GM23338 (cell line): ENCODE data around the gene APC. TPM values are rescaled to one million over a fixed set of nuclear protein-coding genes. Genes with fewer than 3 reads are reported as not detected.

ENCODE experiments used
- ATAC-seq: fragments of 200-7000 bp; cut with Tn5 transposase; 3 replicates; pipeline ENCODE4 v1.9.1; 2020
- DNase-seq: peaks from one replicate; pipeline ENCODE4 v3.0.0-alpha.2; 2015; ENCODE audit warnings: low spot score
- H2AFZ ChIP-seq: fragments of 200-600 bp; sonication (generic); 2 replicates; pipeline ENCODE4 v1.8.0; 2016; ENCODE audit warnings: antibody characterized with exemption, mild to moderate bottlenecking, moderate library complexity
- H3F3A ChIP-seq: fragments of 200-600 bp; sonication (generic); replicated peaks from 2 replicates; pipeline ENCODE4 v1.8.0; 2017; ENCODE audit warnings: antibody characterized with exemption, mixed run types, low read depth
- H3K27ac ChIP-seq: fragments of 200-600 bp; sonication (generic); 2 replicates; pipeline ENCODE4 v1.6.1; 2016; ENCODE audit warnings: low read depth
- H3K27me3 ChIP-seq: fragments of 200-600 bp; sonication (generic); 2 replicates; pipeline ENCODE4 v1.8.0; 2016; ENCODE audit warnings: mild to moderate bottlenecking, mixed run types, moderate library complexity; ENCODE audit not compliant: insufficient read depth
- H3K36me3 ChIP-seq: fragments of 200-600 bp; sonication (generic); 2 replicates; pipeline ENCODE4 v1.8.0; 2016; ENCODE audit warnings: mild to moderate bottlenecking; ENCODE audit not compliant: insufficient read depth
- H3K4me1 ChIP-seq: fragments of 200-600 bp; sonication (generic); 2 replicates; pipeline ENCODE4 v1.8.0; 2016; ENCODE audit warnings: mild to moderate bottlenecking, moderate library complexity; ENCODE audit not compliant: insufficient read depth
- H3K4me2 ChIP-seq: fragments of 200-600 bp; sonication (generic); 2 replicates; pipeline ENCODE4 v1.7.1; 2017; ENCODE audit warnings: mixed run types
- H3K4me3 ChIP-seq: fragments of 200-600 bp; sonication (generic); 2 replicates; pipeline ENCODE4 v1.6.1; 2016; ENCODE audit warnings: mixed run types
- H3K79me2 ChIP-seq: fragments of 200-600 bp; sonication (generic); replicated peaks from 2 replicates; pipeline ENCODE4 v1.8.0; 2017; ENCODE audit warnings: mild to moderate bottlenecking; ENCODE audit not compliant: insufficient read depth
- H3K9me2 ChIP-seq: fragments of 200-600 bp; sonication (generic); 2 replicates; pipeline ENCODE4 v1.8.0; 2017; ENCODE audit not compliant: insufficient read depth
- H4K20me1 ChIP-seq: fragments of 200-600 bp; sonication (generic); replicated peaks from 2 replicates; pipeline ENCODE4 v1.8.0; 2017; ENCODE audit warnings: mild to moderate bottlenecking; ENCODE audit not compliant: insufficient read depth
- H3K27ac Mint-ChIP-seq: 2 replicates; pipeline ENCODE4 v1.8.0; 2020; ENCODE audit warnings: inconsistent platforms, mild to moderate bottlenecking, moderate library complexity, mixed read lengths
- H3K27me3 Mint-ChIP-seq: 3 replicates; pipeline ENCODE4 v1.8.0; 2022; ENCODE audit warnings: low read depth, mild to moderate bottlenecking, moderate library complexity, mixed read lengths, inconsistent platforms; ENCODE audit not compliant: insufficient read depth, poor library complexity
- H3K36me3 Mint-ChIP-seq: 3 replicates; pipeline ENCODE4 v1.8.0; 2021; ENCODE audit warnings: low read depth, mild to moderate bottlenecking, inconsistent platforms, moderate library complexity, mixed read lengths
- H3K4me1 Mint-ChIP-seq: 3 replicates; pipeline ENCODE4 v1.8.0; 2020; ENCODE audit warnings: mild to moderate bottlenecking, inconsistent platforms, mixed read lengths
- H3K4me3 Mint-ChIP-seq: 3 replicates; pipeline ENCODE4 v1.8.0; 2021; ENCODE audit warnings: moderate library complexity, mild to moderate bottlenecking, inconsistent platforms, mixed read lengths
- H3K9me3 Mint-ChIP-seq: 3 replicates; pipeline ENCODE4 v1.8.0; 2020; ENCODE audit warnings: moderate library complexity, mild to moderate bottlenecking, inconsistent platforms, mixed read lengths
- CREB1 ChIP-seq: fragments of 250-450 bp; sonication (Bioruptor Pico); IDR thresholded peaks from 2 replicates; pipeline ENCODE4 v1.5.0; 2020; ENCODE audit warnings: low read depth, mild to moderate bottlenecking, moderate library complexity
- EZH2 ChIP-seq: fragments of 200-600 bp; sonication (generic); IDR thresholded peaks from one replicate; pipeline ENCODE4 v1.8.0; 2017; ENCODE audit warnings: antibody characterized with exemption, mild to moderate bottlenecking, low read depth; ENCODE audit not compliant: unreplicated experiment
- EZH2phosphoT487 ChIP-seq: fragments of 200-600 bp; sonication (generic); IDR thresholded peaks from one replicate; pipeline ENCODE4 v1.8.1; 2018; ENCODE audit warnings: antibody characterized with exemption; ENCODE audit not compliant: unreplicated experiment
- JUNB ChIP-seq: IDR thresholded peaks from one replicate; pipeline ENCODE4 v1.6.1; 2016; ENCODE audit warnings: antibody characterized with exemption; ENCODE audit not compliant: unreplicated experiment
- NANOG ChIP-seq: IDR thresholded peaks from 2 replicates; pipeline ENCODE4 v1.6.1; 2016; ENCODE audit warnings: antibody characterized with exemption, borderline replicate concordance
- POLR2AphosphoS5 ChIP-seq: IDR thresholded peaks from 2 replicates; pipeline ENCODE4 v1.6.1; 2016; ENCODE audit warnings: antibody characterized with exemption, low read depth
- REST ChIP-seq: IDR thresholded peaks from one replicate; pipeline ENCODE4 v1.6.1; 2018; ENCODE audit warnings: antibody characterized with exemption; ENCODE audit not compliant: unreplicated experiment
- STAT1 ChIP-seq: IDR thresholded peaks from one replicate; pipeline ENCODE4 v1.6.1; 2016; ENCODE audit warnings: antibody characterized with exemption; ENCODE audit not compliant: unreplicated experiment
- ZNF114 ChIP-seq: fragments of 250-450 bp; sonication (Bioruptor Pico); IDR thresholded peaks from 2 replicates; pipeline ENCODE4 v1.5.0; 2020; ENCODE audit warnings: mild to moderate bottlenecking, moderate library complexity
- ZNF331 ChIP-seq: fragments of 250-450 bp; sonication (Bioruptor Pico); IDR thresholded peaks from 2 replicates; pipeline ENCODE4 v1.5.0; 2020; ENCODE audit warnings: low read depth, mild to moderate bottlenecking, moderate library complexity
- polyA plus RNA-seq: library from polyadenylated mRNA; unstranded; fragments of >200 nt; fragmentation: Nextera tagmentation; extraction: Ambion mirVana; gene quantifications from 2 replicates; pipeline ENCODE4 v1.2.1, GENCODE V29; 2016
- total RNA-seq: library from RNA; depleted of rRNA; stranded (reverse); fragments of >200 nt; shearing (Covaris generic); gene quantifications from 2 replicates; pipeline ENCODE4 v1.2.3, GENCODE V29; 2014
- TF ChIP-seq, protein P1 (sequence below): fragments of 250-450 bp; sonication (Bioruptor Pico); IDR thresholded peaks from 2 replicates; pipeline ENCODE4 v1.5.0; 2020; ENCODE audit warnings: mild to moderate bottlenecking, moderate library complexity
- TF ChIP-seq, protein P2 (sequence below), 2 experiments: fragments of 200-600 bp in 1 of 2; sonication (generic) in 1 of 2; conservative IDR thresholded peaks; 2 replicates each; pipeline versions ENCODE4 v1.5.1 to v1.6.1; 2016 to 2017; ENCODE audit warnings: antibody characterized with exemption in 2 of 2, low read depth in 2 of 2, mild to moderate bottlenecking in 2 of 2, moderate library complexity in 1 of 2
- TF ChIP-seq, protein P3 (sequence below): IDR thresholded peaks from 2 replicates; pipeline ENCODE4 v1.6.1; 2016; ENCODE audit warnings: antibody characterized with exemption

Gene APC
- total and polyA plus RNA-seq, 2 experiments from 2014 or later = 42.4 to 62.9 TPM

GRCh38 chr5:112883192-112883591, 145.5 kb downstream of the APC start:
- Mint-ChIP-seq H3K27ac (no peak overlapping the region), H3K9me3 (no peaks in the 10 kb centered on the region), H3K4me1 (peaks cover 4% of the 10 kb centered on the region; the same call in 2 of the 3 replicates), H3K27me3 (no peaks in the 10 kb centered on the region), H3K4me3 (no peak overlapping the region), H3K36me3 (peaks cover 35% of the 10 kb centered on the region)
- Histone ChIP-seq H4K20me1 (peaks cover 8% of the 10 kb centered on the region; the same call in 1 of the 2 replicates), H2AFZ (no peak overlapping the region), H3K79me2 (no peaks in the 10 kb centered on the region; the same call in 1 of the 2 replicates), H3K9me2 (no peaks in the 10 kb centered on the region), H3K4me1 (no peaks in the 10 kb centered on the region), H3F3A (no peaks in the 10 kb centered on the region), H3K4me2 (no peak overlapping the region), H3K27me3 (no peaks in the 10 kb centered on the region), H3K4me3 (no peak overlapping the region), H3K27ac (peak overlapping the region; percentile 39; the same call in 1 of the 2 replicates), H3K36me3 (no peaks in the 10 kb centered on the region; the same call in 1 of the 2 replicates)
- TF ChIP-seq ZNF114 (CRISPR knock-in tag) (no peak), JUNB (no peak), POLR2AphosphoS5 (no peak), EZH2phosphoT487 (no peak), STAT1 (no peak), ZNF331 (CRISPR knock-in tag) (no peak), CREB1 (CRISPR knock-in tag) (no peak), EZH2 (no peak), NANOG (no peak), REST (no peak)
- TF ChIP-seq, protein P1, sequence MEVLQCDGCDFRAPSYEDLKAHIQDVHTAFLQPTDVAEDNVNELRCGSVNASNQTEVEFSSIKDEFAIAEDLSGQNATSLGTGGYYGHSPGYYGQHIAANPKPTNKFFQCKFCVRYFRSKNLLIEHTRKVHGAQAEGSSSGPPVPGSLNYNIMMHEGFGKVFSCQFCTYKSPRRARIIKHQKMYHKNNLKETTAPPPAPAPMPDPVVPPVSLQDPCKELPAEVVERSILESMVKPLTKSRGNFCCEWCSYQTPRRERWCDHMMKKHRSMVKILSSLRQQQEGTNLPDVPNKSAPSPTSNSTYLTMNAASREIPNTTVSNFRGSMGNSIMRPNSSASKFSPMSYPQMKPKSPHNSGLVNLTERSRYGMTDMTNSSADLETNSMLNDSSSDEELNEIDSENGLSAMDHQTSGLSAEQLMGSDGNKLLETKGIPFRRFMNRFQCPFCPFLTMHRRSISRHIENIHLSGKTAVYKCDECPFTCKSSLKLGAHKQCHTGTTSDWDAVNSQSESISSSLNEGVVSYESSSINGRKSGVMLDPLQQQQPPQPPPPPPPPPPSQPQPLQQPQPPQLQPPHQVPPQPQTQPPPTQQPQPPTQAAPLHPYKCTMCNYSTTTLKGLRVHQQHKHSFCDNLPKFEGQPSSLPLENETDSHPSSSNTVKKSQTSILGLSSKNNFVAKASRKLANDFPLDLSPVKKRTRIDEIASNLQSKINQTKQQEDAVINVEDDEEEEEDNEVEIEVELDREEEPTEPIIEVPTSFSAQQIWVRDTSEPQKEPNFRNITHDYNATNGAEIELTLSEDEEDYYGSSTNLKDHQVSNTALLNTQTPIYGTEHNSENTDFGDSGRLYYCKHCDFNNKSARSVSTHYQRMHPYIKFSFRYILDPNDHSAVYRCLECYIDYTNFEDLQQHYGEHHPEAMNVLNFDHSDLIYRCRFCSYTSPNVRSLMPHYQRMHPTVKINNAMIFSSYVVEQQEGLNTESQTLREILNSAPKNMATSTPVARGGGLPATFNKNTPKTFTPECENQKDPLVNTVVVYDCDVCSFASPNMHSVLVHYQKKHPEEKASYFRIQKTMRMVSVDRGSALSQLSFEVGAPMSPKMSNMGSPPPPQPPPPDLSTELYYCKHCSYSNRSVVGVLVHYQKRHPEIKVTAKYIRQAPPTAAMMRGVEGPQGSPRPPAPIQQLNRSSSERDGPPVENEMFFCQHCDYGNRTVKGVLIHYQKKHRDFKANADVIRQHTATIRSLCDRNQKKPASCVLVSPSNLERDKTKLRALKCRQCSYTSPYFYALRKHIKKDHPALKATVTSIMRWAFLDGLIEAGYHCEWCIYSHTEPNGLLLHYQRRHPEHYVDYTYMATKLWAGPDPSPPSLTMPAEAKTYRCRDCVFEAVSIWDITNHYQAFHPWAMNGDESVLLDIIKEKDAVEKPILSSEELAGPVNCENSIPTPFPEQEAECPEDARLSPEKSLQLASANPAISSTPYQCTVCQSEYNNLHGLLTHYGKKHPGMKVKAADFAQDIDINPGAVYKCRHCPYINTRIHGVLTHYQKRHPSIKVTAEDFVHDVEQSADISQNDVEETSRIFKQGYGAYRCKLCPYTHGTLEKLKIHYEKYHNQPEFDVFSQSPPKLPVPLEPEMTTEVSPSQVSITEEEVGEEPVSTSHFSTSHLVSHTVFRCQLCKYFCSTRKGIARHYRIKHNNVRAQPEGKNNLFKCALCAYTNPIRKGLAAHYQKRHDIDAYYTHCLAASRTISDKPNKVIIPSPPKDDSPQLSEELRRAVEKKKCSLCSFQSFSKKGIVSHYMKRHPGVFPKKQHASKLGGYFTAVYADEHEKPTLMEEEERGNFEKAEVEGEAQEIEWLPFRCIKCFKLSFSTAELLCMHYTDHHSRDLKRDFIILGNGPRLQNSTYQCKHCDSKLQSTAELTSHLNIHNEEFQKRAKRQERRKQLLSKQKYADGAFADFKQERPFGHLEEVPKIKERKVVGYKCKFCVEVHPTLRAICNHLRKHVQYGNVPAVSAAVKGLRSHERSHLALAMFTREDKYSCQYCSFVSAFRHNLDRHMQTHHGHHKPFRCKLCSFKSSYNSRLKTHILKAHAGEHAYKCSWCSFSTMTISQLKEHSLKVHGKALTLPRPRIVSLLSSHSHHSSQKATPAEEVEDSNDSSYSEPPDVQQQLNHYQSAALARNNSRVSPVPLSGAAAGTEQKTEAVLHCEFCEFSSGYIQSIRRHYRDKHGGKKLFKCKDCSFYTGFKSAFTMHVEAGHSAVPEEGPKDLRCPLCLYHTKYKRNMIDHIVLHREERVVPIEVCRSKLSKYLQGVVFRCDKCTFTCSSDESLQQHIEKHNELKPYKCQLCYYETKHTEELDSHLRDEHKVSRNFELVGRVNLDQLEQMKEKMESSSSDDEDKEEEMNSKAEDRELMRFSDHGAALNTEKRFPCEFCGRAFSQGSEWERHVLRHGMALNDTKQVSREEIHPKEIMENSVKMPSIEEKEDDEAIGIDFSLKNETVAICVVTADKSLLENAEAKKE = no peak
- TF ChIP-seq, protein P2, sequence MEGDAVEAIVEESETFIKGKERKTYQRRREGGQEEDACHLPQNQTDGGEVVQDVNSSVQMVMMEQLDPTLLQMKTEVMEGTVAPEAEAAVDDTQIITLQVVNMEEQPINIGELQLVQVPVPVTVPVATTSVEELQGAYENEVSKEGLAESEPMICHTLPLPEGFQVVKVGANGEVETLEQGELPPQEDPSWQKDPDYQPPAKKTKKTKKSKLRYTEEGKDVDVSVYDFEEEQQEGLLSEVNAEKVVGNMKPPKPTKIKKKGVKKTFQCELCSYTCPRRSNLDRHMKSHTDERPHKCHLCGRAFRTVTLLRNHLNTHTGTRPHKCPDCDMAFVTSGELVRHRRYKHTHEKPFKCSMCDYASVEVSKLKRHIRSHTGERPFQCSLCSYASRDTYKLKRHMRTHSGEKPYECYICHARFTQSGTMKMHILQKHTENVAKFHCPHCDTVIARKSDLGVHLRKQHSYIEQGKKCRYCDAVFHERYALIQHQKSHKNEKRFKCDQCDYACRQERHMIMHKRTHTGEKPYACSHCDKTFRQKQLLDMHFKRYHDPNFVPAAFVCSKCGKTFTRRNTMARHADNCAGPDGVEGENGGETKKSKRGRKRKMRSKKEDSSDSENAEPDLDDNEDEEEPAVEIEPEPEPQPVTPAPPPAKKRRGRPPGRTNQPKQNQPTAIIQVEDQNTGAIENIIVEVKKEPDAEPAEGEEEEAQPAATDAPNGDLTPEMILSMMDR (conservative IDR thresholded peaks at IDR 0.05; ENCODE audit: low read depth in 2 of 2) = no peak
- TF ChIP-seq, protein P3, sequence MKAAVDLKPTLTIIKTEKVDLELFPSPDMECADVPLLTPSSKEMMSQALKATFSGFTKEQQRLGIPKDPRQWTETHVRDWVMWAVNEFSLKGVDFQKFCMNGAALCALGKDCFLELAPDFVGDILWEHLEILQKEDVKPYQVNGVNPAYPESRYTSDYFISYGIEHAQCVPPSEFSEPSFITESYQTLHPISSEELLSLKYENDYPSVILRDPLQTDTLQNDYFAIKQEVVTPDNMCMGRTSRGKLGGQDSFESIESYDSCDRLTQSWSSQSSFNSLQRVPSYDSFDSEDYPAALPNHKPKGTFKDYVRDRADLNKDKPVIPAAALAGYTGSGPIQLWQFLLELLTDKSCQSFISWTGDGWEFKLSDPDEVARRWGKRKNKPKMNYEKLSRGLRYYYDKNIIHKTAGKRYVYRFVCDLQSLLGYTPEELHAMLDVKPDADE = no peak
- DNase-seq (no peak), ATAC-seq (no peak)
